Activated T-cell treated with anti-CD3 and anti-CD28 coated beads for 1 hour (primary cell): ENCODE results near the gene IGSF3.
"Not testable (repeated sequence)": the region's sequence is repeated elsewhere in the genome, so short reads cannot be mapped to it uniquely, and the experiment has no call there.

Experiments used
- DNase-seq: peaks from one replicate; pipeline ENCODE4 v3.0.0-alpha.2; 2020; ENCODE audit warnings: low read depth

Gene IGSF3

DNA sequence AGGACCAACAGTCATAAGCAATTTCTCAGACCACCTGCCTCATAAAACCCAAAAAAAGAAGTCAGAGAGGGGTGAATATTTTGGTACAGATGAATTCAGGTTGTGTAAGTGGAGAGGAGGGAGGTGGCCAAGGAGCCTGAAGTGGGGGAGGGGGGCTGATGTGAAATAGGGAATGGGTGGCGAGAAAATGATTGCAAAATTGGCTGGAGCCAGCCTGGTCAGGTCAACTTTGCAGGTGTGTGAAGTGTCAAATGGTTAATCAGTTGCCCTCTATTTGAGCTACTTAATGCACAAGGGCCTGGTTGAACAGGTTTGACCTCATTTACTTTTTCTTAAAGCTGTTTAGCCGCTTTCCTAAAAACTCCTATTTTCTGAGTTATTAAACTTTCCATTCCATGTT is 38.1 kb downstream of the IGSF3 start:
- not testable (repeated sequence) for DNase-seq

GRCh38 chr1:116628448-116628847 is 39.1 kb downstream of the IGSF3 start:
- no peak for DNase-seq

- not testable (repeated sequence) for DNase-seq
These were observed 40.2 kb downstream of the IGSF3 start for GRCh38 chr1:116627357-116627756.

GRCh38 chr1:116626915-116627314 is 40.6 kb downstream of the IGSF3 start:
- DNase-seq = not testable (repeated sequence)

DNA sequence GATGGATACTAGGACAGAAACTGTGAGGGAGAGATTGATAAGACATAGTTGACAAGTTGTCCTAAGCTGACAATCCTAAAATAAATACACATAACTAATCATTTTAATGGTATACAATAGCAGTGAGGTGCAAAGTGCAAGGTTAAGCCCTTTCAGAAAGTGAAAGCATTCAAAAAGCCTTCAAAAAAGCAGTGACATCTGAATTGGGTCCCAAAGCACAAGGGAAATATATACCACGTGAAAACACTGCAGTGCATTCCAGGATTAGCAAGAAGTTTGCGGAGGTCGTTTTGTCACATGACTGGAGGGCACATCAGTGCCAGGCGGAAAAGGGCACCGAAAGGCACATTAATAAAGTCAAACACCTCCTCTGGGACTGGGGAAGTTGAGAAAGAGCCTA is 42.4 kb downstream of the IGSF3 start:
- DNase-seq = not testable (repeated sequence)

DNA sequence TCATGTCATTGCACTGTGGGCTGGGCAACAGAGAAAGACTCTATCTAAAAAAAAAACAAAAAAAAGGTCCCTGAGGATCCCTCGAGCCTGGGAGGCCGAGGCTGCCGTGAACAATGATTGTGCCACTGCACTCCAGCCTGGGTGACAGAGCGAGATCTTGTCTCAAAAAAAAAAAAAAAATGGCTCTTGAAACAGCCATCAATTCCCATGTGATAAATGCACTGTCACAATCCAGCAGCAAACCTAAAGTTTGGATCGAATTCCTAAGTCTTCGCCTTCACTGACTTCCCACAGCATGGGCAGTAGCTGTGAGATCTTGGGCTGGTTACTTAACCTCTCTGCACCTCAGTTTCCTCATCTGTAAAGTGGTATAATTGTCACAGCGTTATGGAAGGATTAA is 43.5 kb downstream of the IGSF3 start:
- DNase-seq = no peak

DNA sequence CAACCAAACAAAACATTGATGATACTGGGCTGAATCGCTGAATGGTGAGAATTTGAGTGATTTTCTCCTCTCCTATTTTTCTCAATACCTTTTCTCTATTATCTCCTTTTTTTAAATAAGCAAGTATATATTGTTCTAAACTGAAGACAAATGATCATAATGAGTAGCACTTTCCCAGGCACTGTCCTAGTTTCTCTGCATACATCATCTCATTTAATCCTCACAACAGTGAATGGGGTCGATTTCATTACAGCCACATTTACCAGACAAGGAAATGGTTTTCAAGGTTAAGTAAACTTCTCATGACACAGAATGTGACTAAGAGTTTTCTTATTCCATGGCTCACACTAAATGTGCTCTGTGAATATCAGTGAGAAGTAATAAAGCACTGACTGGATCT is 45.0 kb downstream of the IGSF3 start:
- not testable (repeated sequence) for DNase-seq

- DNase-seq = not testable (repeated sequence)
These were observed 45.8 kb downstream of the IGSF3 start for GRCh38 chr1:116621756-116622155.

DNA sequence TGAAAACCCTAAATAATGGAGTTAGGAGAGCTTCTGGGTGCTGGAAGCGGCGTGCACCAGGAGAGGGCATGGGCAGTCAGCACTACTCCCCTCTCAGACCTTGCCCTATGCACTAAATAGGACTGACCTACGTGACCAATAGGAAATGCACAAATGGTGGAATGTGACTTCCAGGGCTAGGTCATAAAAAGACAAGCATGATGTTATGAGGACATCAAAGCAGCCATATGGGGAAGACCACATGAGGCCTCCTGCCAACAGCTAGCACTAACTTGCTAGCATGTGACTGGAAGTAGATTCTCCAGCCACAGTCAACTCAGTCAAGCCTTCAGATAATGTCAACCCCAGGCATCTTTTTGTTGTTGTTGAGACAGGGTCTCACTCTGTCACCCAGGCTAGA is 47.1 kb downstream of the IGSF3 start:
- DNase-seq = not testable (repeated sequence)

- DNase-seq = not testable (repeated sequence)
These were observed 48.4 kb downstream of the IGSF3 start for GRCh38 chr1:116619106-116619505.

DNA sequence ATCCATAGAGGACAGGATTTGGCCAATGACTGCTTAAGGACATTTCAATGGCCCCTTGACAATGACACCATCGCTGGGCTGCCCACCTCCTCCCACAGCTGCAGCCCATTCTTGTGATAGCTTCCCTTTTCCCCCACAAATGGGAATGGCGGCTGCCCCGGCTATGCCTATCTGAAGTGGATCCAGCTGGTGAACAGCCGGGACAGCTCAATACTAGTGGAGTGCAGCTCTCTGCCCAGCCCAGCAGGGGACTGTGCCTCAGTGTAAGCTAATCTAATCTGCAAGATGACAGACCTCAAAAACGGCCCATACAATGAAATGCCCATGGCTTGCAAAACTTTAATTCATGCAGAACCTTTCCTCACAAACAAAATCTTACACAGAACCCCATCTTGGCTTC is 49.7 kb downstream of the IGSF3 start:
- DNase-seq = not testable (repeated sequence)

- DNase-seq = not testable (repeated sequence)
These were observed 53.7 kb downstream of the IGSF3 start for GRCh38 chr1:116613825-116614224.

DNA sequence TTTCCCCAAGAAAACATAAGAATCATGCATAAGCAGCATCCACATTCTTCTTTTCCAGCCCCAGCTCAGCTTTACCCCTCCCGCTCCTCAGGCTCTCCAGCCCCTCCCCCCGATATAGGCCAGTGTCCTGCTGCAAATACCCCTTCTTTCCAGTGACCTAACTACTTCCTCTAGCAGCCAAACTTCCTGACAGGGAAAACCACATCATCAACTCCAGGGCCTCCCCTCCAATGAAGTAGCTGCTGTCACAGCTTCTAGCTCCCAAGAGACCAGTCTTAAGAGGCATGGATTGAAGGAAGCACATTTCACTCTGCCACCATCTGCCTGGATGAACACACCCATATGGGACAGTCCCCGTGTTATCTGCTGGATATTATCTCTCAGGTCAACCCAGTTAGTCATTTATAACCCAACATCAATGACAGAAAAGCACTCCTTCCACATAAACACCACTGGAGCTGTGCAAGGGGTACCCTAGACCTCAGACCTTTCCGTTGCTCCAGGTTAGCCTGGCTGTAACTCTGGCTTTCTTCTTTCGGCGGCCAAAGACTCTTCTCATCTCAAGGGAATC is 57.6 kb downstream of the IGSF3 start:
- not testable (repeated sequence) for DNase-seq

DNA sequence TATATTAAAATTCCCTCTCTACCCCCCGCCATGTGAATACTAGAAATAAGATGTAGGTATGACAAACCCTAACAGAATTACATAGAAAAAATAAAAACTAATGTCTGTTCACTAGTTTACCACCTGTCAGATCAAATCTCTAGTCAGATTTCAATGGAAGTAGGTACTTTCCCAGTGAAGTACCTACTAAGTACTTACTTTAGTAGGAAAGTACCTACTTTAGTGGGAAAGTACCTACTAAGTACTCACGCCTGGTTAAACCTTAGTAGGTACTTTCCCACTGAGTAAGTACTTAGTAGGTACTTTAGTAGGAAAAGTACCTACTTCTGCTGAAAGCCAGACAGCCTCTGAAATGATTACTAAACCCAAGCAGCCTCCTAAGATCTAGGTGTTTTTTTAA is 58.7 kb downstream of the IGSF3 start:
- DNase-seq = not testable (repeated sequence)

- DNase-seq = not testable (repeated sequence)
These were observed 59.4 kb downstream of the IGSF3 start for GRCh38 chr1:116608151-116608550.

GRCh38 chr1:116607463-116607862 is 60.1 kb downstream of the IGSF3 start:
- DNase-seq = not testable (repeated sequence)

GRCh38 chr1:116606067-116606466 is 61.5 kb downstream of the IGSF3 start:
- not testable (repeated sequence) for DNase-seq

DNA sequence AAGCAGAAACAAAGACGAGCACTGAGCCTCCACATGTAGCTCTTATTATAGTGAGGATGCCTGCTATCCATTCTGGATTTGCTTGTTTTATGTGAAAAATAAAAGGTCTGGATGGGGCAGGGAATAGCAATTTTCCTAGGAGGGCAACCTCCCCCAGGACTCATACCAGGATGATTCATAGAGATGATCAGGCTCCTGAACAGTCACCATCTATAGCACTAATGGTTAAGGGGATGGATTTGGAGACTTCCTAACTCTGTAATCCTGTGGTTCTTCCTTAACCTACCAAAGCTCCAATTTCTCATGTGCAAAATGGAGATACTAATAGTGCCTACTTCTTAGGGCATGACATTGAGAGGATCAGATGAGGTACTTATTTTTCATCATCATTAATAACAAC is 62.2 kb downstream of the IGSF3 start:
- DNase-seq = no peak

- not testable (repeated sequence) for DNase-seq
These were observed 63.1 kb downstream of the IGSF3 start for GRCh38 chr1:116604408-116604807.

- not testable (repeated sequence) for DNase-seq
These were observed 63.9 kb downstream of the IGSF3 start for GRCh38 chr1:116603646-116604045.

- DNase-seq = not testable (repeated sequence)
These were observed 68.2 kb downstream of the IGSF3 start for GRCh38 chr1:116599369-116599768.

DNA sequence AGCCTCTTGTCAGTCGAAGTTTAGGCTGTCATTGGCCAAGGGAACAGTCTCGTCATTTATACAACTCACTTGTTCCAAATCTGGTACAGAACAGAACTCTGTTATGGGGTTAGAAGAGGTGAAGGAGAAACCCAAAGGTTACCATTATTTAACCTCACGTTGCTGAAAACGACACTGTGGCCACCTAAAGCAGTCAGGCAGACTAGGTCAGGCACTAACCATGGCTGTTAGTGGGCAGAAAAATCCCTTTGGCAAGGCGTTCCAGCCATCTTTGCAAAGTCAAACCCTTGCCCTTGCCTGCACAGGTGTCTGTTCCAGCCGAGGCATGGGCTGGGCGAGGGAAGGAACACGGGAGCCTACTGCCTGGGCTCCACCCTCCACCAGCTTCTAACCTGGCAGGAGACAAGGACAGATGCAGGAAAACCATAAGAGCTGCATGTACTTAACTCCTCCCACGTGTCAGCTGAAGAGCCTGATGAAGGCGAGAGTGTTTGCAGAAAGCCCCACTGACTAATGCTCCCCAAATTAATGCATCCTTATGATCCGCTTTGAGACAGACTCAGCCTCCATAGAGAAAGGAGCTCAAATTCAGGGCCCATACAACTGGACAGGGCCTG is 69.0 kb downstream of the IGSF3 start:
- DNase-seq = not testable (repeated sequence)

GRCh38 chr1:116597388-116597787 is 70.1 kb downstream of the IGSF3 start:
- not testable (repeated sequence) for DNase-seq
